ENCODE measurements around the gene MAG. TPM values are rescaled to one million over a fixed set of nuclear protein-coding genes. Genes with fewer than 3 reads are reported as not detected.

The MAG gene
- total RNA-seq, 1 donor from 2014 or later = not detected

DNA sequence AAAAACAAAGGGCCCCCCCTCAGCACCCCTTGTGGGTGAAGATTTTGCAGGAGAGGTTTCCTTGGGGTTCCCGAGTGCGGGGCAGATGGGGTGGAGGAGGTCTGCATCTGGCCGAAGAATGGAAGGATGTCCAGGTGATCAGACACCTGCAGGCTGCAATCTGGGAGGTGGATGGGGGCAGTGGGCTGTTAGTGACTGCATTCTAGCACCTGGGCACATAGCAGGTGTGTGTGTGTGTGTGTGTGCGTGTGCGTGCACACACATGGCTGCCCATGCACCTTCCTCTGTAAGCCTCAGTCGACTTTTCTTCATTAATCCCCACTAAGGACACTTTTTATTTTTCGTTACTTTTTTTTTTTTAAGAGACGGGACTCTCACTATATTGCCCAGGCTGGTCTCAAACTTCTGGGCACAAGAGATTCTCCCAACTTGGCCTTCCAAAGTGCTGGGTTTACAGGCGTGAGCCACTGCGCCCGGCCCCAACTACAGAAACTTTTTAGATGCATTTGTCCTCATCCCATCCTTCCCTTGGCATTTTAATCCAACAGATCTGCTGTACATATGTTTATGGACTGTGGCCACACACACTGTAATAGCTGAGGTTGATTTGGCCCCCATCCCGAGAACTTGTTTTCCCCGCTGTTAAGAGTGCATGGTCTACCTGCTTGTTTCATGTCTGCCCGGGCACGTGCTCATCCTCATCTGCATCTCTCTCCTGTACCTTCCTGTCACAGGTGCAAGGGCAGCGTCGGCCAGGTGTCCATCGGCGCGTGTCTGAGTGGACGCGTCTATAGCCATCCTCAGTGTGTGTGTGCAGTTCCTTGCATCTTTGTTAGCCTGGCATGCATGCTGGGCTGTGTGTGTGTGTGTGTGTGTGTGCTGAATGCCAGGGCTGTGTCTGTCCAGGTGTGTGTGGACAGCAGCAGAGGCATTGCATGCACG lies 731 bp downstream of the MAG start:
- no peak for DNase-seq (ENCODE audit: low spot score)
- no peak overlapping the region for H3K4me3 Mint-ChIP-seq (ENCODE audit: unreplicated experiment)
- H3K27ac Mint-ChIP-seq (ENCODE audit: unreplicated experiment) = no peak overlapping the region
- H3K9me3 Mint-ChIP-seq (ENCODE audit: unreplicated experiment) = no peaks in the 10 kb centered on the region
- no peaks in the 10 kb centered on the region for H3K4me1 Mint-ChIP-seq (ENCODE audit: unreplicated experiment)
- TF ChIP-seq, protein P1, sequence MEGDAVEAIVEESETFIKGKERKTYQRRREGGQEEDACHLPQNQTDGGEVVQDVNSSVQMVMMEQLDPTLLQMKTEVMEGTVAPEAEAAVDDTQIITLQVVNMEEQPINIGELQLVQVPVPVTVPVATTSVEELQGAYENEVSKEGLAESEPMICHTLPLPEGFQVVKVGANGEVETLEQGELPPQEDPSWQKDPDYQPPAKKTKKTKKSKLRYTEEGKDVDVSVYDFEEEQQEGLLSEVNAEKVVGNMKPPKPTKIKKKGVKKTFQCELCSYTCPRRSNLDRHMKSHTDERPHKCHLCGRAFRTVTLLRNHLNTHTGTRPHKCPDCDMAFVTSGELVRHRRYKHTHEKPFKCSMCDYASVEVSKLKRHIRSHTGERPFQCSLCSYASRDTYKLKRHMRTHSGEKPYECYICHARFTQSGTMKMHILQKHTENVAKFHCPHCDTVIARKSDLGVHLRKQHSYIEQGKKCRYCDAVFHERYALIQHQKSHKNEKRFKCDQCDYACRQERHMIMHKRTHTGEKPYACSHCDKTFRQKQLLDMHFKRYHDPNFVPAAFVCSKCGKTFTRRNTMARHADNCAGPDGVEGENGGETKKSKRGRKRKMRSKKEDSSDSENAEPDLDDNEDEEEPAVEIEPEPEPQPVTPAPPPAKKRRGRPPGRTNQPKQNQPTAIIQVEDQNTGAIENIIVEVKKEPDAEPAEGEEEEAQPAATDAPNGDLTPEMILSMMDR (IDR thresholded peaks at IDR 0.05; ENCODE audit: unreplicated experiment) = no peak
- H3K27me3 Mint-ChIP-seq (ENCODE audit: unreplicated experiment) = peaks cover 3% of the 10 kb centered on the region
- no peaks in the 10 kb centered on the region for H3K36me3 Mint-ChIP-seq (ENCODE audit: low read depth, unreplicated experiment)

DNA sequence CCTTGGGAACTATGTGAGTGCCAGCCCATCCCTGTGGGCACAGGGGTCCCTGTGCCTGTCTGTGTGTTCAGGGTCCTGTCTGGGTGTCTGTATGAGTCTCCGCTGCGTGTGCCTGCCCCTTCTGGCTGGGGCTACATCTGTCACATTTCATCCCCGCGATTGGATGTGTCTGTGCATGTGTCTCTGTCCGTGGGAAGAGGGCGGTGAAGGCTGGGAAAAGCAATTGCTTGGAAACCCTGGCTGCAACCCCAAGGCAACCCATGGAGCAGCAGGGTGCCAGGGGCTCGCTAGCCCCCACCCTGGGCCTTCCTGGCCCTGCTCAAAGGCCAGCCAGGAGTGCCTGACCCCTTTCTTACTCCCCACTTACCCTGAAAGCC lies 1.4 kb downstream of the MAG start:
- Mint-ChIP-seq H3K27me3 (ENCODE audit: unreplicated experiment) (peaks cover 3% of the 10 kb centered on the region), H3K9me3 (ENCODE audit: unreplicated experiment) (no peaks in the 10 kb centered on the region), H3K4me1 (ENCODE audit: unreplicated experiment) (no peaks in the 10 kb centered on the region), H3K4me3 (ENCODE audit: unreplicated experiment) (no peak overlapping the region), H3K36me3 (ENCODE audit: low read depth, unreplicated experiment) (no peaks in the 10 kb centered on the region), H3K27ac (ENCODE audit: unreplicated experiment) (no peak overlapping the region)
- TF ChIP-seq, protein P1 (IDR thresholded peaks at IDR 0.05; ENCODE audit: unreplicated experiment) = no peak
- no peak for DNase-seq (ENCODE audit: low spot score)

DNA sequence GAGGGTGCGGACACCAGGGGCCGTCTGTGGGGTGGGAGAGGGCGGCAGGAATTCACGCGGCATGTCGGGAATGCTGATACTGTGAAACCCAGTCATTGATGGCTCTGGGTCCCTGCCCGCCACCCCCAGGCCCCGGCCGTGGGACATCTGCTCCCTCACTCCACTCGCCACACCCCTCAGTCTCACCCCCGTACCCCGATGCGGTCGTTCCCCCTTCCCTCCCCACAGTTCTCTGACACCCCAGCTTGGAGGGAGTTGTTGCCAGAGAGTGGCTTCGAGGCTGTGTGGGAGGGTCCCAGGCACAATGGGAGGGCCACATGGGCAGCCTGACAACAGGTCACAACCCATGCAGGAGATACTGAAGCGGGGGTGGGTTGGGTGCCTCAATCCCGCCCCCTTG lies 1.8 kb downstream of the MAG start:
- Mint-ChIP-seq H3K9me3 (ENCODE audit: unreplicated experiment) (no peaks in the 10 kb centered on the region), H3K4me3 (ENCODE audit: unreplicated experiment) (no peak overlapping the region), H3K36me3 (ENCODE audit: low read depth, unreplicated experiment) (no peaks in the 10 kb centered on the region), H3K4me1 (ENCODE audit: unreplicated experiment) (no peaks in the 10 kb centered on the region), H3K27me3 (ENCODE audit: unreplicated experiment) (peaks cover 3% of the 10 kb centered on the region), H3K27ac (ENCODE audit: unreplicated experiment) (no peak overlapping the region)
- TF ChIP-seq, protein P1 (IDR thresholded peaks at IDR 0.05; ENCODE audit: unreplicated experiment) = no peak
- DNase-seq (ENCODE audit: low spot score) = no peak

DNA sequence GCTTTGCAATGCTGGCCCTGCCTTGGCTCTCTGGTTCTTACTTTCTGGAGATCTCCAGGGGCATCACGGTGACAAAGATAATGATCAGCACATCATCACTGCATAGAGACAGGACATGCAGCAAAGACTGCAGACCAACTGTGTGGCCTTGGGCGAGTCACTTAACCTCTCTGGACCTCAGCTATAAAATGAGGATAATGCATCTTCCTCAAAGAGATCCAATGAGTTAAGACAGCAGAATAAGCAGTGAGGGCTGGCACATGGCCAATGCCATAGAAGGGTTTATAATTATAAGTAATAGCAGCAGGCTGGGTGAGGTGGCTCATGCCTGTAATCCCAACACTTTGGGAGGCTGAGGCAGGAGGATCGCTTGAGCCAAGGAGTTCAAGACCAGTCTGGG lies 2.4 kb downstream of the MAG start:
- no peaks in the 10 kb centered on the region for H3K4me1 Mint-ChIP-seq (ENCODE audit: unreplicated experiment)
- no peaks in the 10 kb centered on the region for H3K36me3 Mint-ChIP-seq (ENCODE audit: low read depth, unreplicated experiment)
- no peaks in the 10 kb centered on the region for H3K9me3 Mint-ChIP-seq (ENCODE audit: unreplicated experiment)
- H3K4me3 Mint-ChIP-seq (ENCODE audit: unreplicated experiment) = no peak overlapping the region
- H3K27ac Mint-ChIP-seq (ENCODE audit: unreplicated experiment) = no peak overlapping the region
- peaks cover 3% of the 10 kb centered on the region for H3K27me3 Mint-ChIP-seq (ENCODE audit: unreplicated experiment)
- no peak for DNase-seq (ENCODE audit: low spot score)
- TF ChIP-seq, protein P1 (IDR thresholded peaks at IDR 0.05; ENCODE audit: unreplicated experiment) = no peak
